NCI-H146 treated with DMSO at 0.1 percent for 48 hours (cell line): ENCODE measurements around the gene DOCK1.
"Not testable (repeated sequence)": the region's sequence is repeated elsewhere in the genome, so short reads cannot be mapped to it uniquely, and the experiment has no call there.

ENCODE experiments used
- DNase-seq: peaks from one replicate; lab custom pipeline; 2025; ENCODE audit not compliant: unreplicated experiment; lab: John Stamatoyannopoulos, UW

The DOCK1 gene

GRCh38 chr10:126902157-126902556, 3.1 kb upstream of the DOCK1 start:
- no peak for DNase-seq

GRCh38 chr10:126903656-126904360, 1.4 kb upstream of the DOCK1 start:
- DNase-seq = no peak

- DNase-seq = no peak
These were observed 761 bp upstream of the DOCK1 start for GRCh38 chr10:126904516-126904817.

DNA sequence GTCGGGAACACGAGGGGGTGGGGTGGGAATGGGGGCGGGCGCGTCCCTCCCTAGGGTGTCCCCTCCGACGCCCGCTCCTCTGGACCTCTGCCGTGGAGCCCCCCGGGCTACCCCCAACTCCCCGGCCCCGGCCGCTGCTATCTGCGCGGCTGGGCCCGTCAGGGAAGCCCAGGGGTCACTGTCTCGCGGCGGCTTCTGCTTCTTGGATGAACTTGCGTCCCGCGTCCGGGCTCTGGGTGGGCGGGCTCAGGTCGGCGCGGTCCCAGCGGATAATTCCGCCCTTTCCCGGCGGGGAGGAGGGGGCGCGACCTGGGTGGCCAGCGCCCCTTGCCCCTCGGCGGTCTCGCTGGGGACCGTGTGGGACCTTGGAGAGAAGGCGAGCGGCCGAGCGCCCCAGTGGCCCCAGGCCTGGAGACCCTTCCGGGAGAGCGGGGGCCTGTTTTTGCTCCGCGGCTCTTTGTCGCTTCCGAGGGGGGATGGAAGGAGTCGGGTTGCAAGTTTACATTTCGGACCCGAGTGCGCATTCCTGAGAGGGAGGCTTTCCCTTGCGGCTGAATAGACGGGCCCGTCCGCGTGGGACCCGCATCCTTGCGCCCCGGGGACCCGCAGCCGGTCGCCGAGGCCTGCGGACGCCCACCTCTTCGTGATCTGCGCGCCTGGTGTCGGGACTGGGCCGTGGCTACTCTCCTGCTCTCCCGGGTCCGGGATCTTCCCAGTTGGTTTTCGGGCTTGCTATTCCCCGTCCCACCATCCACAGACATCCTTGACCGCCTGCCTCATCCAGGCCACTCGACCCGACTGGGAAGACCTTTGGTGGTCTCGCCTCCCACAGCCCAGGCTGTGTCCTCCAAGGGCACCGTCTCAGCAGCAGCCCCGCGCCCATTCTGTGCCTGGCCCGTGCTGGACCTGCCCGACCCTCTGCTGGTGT, 812 bp downstream of the DOCK1 start:
- no peak for DNase-seq

- no peak for DNase-seq
These were observed 1.6 kb downstream of the DOCK1 start for GRCh38 chr10:126906704-126907422.

GRCh38 chr10:126907423-126907970, 2.3 kb downstream of the DOCK1 start:
- DNase-seq = no peak

GRCh38 chr10:126908225-126908624, 3.0 kb downstream of the DOCK1 start:
- DNase-seq = no peak

GRCh38 chr10:126908729-126909128, 3.5 kb downstream of the DOCK1 start:
- DNase-seq = no peak

DNA sequence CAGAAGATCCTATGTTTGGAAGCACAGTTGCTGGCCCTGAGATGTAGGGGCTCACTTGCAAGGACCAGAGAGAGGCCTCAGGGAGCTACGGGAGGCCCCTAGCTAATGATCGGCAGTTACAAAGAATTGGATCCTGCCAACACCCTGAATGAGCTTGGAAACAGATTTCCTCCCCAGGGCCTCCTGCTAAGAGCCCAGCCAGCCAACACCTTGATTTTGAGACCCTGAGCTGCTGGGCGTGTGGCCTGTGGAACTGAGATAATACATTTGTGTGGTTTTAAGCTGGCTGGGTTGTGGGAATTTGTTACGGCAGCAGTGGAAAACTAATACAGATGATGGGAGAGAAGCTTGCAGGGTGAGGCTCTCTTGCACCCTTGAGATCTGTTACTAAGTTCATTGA, 3.9 kb downstream of the DOCK1 start:
- no peak for DNase-seq

DNA sequence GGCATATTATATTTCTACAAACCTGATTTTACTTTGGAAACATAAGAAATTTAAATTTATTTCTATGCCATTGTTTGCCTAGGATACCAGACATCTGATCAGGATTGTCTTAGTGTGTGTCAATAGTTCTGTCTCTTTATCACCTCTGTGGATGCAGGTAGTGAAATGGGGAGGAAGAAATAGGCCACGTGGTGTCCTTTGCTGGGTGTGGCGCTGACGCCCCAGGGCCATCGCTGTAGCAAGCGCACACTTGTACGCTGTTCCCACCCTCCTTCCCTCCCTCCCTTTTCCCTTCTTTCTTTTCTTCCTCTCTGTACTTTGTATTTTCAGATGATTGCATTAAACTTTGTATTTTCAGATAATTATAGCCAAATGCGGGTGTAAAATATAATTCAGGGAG, 5.0 kb downstream of the DOCK1 start:
- DNase-seq = no peak

DNA sequence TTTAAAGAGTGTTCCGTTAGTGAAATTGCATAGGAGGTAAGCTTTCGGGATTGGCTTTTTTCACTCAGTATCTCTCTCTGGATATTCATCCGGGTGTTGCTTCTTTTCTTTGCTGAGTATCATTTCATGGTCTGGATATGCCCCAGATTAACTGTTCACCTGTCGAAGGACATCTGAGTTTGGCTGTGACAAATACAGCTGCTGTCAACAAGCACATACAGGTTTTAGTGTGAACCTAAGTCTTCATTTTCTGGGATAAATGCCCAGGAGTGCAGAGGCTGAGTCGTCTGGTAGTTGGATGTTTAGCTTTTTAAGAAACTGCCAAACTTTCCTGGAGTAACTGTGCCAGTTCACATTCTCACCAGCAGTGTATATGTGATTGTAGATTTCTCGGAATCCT, 5.6 kb downstream of the DOCK1 start:
- DNase-seq = no peak

DNA sequence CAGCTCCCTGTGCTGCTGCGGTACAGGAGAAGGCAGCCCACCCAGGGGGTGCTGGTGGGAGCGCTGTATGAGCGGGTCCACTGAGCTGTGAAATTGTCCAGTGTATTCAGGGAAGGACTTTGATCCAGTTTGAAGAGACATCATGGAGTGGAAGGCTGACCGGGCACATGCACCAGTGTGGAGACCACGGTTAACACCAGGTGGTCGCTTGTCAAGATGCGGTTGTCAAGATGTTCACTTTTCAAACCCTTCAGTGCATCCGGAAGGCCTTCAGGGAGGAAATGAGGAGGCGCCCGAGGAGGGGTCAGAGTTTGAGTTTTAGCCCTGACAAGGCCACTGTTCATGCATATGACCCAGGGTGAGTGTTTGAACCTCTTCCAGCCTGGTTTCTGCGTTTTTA, 6.1 kb downstream of the DOCK1 start:
- no peak for DNase-seq

GRCh38 chr10:126913316-126913715, 8.1 kb downstream of the DOCK1 start:
- DNase-seq = no peak

- DNase-seq = no peak
These were observed 9.3 kb downstream of the DOCK1 start for GRCh38 chr10:126914561-126914960.

DNA sequence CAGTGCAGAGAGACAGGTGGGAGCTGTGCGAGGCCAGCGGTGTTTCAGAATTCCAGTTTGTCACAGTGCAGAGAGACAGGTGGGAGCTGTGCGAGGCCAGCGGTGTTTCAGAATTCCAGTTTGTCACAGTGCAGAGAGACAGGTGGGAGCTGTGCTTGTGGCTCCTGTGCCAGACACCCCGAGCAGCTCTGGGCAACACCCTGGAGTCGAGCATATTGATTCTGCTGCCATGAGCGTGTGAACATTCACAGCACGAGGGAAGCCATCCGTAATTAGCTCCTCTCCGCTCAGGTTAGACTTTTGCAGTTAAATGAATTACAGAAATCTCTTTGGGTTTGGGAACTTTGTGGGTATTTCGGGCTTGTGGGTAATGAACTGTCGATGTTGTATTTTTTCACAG, 11.7 kb downstream of the DOCK1 start:
- not testable (repeated sequence) for DNase-seq

GRCh38 chr10:126917375-126917774, 12.1 kb downstream of the DOCK1 start:
- DNase-seq = no peak

DNA sequence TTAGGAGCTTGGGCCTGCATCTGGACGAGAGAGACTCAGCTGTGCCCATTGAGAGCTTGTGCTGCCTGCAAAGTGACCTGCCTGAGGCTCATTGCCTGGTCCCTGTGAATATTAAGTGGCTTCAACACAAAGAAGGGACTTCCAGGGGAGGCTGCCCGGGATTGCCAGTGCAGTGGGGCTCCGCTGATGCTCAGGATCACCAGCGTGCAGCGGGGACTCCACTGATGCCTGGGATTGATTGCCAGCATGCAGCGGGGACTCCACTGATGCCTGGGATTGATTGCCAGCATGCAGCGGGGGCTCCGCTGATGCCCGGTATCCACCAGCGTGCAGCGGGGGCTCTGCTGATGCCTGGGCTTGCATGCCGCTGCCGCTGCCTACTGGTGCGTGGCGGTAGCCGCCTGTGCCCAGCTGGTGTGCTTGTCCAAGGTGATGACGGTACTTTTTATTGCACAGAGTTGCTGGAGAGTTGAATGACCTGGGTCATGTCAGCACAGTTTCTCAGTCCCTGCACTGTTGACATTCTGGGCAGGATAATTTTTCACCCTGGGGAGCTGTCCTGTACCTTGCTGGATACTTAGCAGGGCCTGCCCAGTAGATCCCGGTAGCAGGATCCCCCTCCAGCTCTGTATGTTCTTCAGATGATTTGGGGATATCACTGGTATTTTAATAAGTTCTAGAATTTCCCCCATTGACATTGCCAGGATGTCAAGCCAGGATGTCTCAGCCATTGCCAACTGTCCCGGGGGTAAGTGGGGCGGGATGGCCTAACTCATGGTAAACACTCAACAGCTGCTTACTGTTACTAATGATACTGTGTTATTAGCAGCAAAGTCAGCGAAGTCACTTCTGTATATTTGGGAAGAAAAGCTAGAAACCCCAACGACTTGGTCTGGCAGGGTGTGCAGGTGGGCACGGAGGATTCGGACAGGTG, 13.0 kb downstream of the DOCK1 start:
- DNase-seq = no peak

GRCh38 chr10:126919426-126919825, 14.2 kb downstream of the DOCK1 start:
- no peak for DNase-seq

DNA sequence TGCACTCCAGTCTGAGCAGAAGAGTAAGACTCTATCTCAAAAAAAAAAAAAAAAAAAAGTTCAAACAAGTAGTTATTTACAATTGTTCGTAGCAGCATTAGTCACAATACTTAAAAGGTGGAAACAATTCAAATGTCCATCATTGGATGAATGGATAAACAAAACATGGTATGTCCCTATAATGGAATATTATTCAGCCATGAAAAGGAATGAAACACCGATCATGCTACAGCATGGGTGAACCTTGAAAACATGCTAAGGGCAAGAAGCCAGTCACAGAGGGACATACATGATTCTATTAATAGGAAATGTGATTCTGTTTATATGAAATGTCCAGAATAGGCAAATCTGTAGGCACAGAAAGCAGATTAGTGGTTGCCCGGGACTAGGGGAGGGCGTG, 15.9 kb downstream of the DOCK1 start:
- DNase-seq = no peak

DNA sequence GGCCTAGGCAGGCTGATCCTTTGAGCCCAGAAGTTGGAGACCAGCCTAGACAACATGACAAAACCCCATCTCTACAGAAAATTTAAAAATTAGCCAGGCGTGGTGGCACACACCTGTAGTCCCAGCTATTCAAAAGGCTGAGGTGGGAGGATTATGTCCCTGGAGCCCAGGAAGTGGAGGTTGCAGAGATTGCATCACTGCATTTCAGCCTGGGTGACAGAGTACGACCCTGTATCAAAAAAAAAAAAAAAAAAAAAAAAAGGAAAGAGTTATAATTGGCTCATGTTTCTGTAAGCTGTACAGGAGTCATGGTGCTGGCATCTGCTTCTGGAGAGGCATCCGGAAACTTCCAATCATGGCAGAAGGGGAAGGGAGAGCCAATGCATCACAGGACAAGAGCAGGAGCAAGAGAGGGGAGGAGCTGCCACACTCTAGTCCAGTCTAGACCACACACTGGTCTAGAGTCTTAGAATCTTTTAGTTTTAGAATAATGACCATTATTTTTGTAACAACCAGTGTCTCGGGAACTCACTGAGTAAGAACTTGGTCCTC, 16.8 kb downstream of the DOCK1 start:
- no peak for DNase-seq
